HG03103 (cell line): Measurements from ENCODE around the gene GSE1.

Experiments used
- ATAC-seq: cut with Tn5 transposase; IDR thresholded peaks from one replicate; pipeline ENCODE4 v1.9.1; 2021; ENCODE audit warnings: low read depth; ENCODE audit not compliant: unreplicated experiment

Gene GSE1

DNA sequence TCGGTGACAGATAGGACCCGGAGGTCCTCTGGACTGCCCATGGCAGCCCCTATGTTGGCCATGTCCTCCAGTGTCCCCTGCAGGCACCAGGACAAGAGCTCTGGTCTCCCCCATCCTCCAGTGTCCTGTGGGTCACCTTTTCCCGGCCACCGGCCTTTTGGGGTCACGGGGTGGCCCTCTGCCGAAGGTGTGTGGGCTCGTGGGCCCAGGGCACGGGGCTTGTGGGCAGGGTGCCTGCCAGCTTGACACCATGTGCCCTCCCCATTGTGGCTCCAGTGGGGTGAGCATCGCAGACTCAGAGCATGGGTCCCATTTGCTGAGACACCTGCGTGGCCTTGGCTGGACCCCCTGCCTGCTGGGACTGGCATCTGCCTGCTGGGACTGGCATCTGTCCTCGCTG, 18.1 kb downstream of the GSE1 start:
- ATAC-seq: no peak

- no peak for ATAC-seq
These were observed 18.8 kb downstream of the GSE1 start for GRCh38 chr16:85631802-85632393.

DNA sequence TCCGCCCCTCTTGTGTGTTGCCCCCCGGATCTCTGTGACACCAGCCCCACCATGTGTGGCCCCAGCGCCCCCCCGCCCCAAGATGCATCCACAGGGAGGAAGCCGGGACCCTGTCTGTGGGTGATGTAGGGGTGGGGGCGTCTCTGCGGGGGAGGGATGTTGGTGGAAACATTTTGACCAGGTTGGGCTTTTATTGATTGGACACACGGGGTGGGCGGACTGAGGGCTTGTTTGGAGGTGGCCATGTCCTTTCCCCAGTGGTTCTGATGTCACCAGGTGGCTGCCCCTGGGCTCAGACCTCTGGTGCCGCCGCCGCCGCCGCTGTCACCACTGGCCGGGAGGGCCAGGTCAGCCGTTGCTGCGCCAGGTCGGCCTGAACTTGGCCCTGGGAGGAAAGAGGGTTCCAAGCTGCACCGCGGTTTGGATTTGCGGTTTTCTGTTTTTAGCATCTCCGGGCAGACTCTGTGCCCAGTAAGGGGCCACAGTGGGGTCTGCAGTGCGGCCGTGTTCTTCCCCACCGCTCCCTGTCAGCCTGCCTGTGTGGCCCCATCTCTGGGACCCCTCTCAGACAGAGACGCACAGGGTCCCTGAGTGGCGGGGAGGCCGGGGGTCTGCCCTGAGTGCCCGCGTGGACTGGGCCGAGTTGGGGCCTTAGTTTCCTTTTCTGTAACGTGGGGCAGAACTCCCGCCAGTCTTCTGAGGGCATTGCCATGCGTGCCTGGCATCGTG, 19.8 kb downstream of the GSE1 start:
- no peak for ATAC-seq

GRCh38 chr16:85633438-85633743, 20.3 kb downstream of the GSE1 start:
- no peak for ATAC-seq

- ATAC-seq: no peak
These were observed 20.8 kb downstream of the GSE1 start for GRCh38 chr16:85633888-85634287.

DNA sequence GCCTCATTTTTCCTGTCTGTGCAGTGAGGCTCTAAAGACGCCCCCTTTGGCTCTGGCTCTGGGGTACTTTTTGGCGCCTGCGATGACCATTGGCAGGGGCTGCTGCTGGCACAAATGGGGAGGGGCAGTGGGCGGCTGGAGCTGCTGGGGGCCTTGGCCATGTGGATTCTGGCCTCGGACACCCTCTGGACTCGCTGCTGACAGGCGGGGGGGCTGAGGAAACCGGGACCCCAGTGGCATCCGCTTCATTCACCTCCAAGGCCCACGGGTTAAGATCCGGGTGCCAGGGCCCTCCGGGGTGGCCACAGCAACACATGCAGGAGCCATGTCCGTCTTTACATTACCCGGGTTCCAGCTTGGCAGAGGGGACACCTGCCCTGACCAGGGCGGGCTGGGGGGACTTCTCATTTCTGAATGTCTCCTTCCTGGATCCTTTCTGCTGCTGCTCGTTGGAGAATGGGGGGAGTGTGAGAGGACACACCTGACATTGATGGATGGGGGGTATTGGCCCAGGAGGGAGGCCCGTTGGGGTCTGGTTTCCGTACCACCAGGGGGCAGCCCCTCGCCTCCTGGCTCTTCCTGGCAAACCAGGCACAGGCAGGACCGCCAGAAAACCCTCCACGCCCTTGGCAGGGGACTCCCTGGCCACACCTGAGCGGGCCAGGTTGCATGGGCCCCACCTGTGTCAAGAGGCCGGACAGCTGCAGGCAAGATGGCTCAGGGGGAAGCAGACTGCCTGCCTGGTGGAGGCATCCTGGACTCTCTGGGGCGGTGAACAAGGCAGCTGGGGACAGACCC, 21.8 kb downstream of the GSE1 start:
- no peak for ATAC-seq

DNA sequence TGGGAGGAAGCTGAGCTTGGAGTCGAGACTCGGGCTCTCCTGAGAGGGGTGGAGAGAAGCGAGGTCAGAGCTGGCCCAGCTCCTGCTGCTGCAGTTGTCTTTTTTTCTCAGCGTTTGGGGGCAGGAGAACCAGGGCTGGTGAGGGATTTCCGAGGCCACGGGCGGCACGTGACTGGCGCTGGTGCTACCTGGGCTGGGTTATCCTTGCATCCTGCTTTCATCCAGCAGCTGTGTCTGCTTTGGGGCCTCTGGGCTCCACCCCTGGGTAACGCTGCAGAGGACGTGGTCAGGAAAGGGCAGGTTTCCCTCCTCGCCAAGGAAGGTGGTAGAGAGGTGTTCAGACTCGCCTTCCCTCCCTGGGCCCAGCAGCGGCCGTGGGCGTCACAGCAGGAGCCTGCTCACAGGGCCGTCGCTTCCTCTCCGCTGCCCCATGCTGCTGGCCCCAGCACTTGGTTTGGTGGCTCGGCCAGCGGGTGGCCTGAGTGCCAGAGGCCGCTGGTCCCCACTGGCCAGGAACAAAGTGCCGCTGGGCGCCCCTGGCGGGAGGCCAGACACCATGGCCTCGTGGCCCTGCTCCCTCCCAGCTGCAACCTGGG, 22.5 kb downstream of the GSE1 start:
- no peak for ATAC-seq

DNA sequence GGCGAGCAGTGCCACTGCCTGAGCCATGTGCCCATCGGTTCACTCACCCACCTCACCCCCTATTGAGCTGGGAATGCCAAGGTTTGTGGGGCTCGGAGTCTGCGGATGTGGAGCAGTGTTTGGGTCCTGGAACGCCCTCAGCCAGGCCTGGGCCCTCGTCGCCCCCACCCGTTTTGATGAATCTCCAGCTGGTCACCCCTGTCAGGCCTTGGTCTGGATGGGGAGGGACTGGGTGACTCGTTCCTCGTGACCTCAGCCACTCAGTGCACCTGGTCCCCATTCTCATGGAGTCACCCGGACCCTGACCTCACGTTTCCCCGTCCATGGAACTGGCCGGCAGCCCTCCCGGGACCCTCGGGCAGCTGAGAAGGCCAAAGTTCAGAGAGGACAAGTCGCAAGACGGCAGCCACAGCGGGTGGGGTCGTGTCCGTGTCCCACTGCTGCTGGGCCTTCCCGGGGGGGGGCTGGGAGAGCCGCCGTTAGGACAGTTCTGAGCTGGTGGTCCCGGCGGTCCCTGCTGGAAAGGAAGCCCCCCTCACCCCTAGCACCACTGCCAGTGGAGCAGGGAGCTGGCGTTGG, 23.2 kb downstream of the GSE1 start:
- no peak for ATAC-seq

DNA sequence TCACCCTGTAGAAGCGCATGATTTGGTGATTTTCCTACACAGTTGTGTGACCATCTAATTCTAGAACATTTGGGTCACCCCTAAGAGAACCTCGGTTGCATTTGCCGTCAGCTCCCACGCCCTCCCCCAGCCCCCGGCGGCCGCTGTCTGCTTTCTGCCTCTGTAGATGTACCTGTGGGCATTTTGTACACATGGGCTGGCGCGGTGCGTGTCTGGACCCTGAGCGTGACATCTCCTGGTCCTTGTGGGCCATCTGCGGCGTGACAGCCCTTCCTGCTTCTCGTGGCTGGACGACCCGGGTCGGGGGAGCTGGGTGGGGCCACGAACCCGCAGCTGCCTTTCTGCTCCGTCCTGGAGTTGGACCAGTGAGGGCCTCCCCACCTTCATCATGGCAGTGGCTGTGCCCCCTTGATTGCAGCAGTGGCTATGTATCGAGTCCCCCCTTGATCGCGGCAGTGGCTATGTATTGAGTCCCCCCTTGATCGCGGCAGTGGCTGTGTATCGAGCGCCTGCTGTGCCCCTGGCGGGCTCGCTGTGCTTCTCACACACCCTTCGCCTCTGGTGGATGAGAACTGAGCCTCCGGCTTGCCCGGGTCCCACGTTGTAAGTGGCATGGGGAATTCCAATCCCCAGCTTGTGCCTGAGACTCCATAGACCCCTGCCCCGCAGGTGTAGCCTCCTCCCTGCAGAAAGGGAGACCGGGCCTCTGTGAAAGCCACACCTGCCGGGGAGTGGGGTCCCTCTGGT, 24.1 kb downstream of the GSE1 start:
- no peak for ATAC-seq

DNA sequence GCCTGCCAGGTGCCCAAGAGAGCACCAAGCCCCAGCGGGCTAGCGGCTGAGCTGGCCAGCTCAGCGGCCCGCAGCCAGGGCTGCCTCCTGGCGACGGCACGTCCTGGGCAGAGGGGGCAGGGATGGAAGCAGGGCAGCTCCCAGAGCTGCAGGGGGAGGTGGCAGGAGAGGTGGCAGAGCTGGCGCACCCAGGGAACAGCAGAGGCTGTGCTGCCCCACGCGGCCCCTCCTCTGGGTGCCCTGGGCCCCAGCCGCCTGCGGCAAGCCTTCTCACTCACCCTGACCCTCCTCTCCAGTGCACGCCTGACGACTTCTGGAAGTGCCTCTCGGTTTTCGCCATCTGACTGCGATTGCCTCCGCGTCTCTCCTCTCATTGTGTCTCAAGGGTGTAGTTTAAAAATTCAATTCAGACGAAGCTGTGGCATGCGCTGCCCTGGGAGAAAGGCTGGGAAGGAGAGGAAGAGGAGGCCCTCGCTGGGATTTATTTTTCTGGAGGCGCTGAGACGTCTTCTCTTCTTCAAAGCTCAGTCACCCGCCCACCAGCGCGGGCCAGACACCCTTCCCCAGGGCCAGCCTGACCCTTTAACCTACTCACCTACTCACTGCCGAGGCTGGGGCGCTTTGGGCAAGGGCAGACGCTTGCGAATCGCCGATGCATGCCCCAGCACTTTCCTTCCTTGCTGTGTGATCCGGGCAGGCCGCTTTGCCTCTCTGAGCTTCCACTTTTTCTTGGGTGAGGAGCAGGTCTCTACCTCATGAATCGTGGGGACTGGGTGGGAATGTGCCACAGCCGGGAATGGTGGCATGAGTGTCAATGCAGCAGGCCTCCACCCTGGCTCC, 24.9 kb downstream of the GSE1 start:
- no peak for ATAC-seq

DNA sequence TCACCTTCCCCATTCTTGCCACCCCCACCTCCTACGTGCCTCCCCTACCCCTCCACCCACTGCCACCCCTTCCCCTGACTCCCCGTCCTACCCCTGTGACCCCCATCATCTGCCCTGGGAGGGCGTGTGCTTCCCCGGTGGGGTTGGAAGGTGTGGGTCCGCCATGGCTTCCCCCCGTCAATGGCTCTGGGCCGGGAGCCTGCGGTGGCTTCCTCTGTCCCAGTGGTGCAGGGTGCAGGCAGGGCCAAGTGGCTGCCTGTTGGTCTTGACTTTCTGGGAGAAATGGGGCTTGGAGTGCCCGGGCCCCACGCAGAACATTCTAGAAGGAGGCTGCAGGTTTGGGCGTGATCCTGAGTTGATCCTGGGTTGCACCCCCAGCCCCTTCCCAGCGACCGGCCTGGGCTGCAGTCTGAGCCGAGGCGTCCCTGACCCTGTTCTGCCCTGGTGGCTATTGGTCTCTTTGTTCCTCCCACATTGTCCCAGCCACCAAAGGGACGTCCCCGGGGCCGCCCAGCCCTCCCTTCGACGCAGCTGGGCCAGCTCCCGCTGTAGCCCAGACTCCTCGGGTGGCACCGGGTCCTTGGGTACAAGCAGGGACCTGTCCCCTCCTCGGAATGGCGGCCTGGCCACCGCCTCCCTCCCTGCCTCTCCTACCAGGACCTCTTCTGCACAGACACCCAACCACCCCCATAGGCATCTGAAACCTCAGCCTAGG, 25.7 kb downstream of the GSE1 start:
- no peak for ATAC-seq

GRCh38 chr16:85639529-85640253, 26.6 kb downstream of the GSE1 start:
- no peak for ATAC-seq

GRCh38 chr16:85640254-85640558, 27.1 kb downstream of the GSE1 start:
- ATAC-seq: no peak

DNA sequence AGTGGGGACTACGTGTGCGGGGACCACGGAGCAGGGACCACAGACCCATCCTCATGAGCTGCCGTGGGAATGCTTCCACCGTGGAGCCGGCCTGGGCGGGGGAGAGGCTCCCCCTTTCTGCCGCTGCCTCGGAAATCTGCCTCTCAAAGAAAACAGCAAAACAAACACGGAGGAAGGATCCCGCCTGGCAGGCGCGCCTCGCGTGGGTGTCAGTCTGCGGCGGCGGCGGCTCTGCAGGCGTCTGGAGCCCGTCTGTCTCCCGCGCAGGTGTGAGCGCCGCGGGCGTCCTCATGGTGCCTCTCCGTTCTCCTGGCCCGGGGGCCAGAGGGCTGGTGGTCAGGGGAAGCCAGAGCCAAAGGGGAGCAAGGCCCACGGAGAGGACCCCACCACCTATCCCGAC, 27.5 kb downstream of the GSE1 start:
- no peak for ATAC-seq

- ATAC-seq: no peak
These were observed 28.2 kb downstream of the GSE1 start for GRCh38 chr16:85641305-85641704.

DNA sequence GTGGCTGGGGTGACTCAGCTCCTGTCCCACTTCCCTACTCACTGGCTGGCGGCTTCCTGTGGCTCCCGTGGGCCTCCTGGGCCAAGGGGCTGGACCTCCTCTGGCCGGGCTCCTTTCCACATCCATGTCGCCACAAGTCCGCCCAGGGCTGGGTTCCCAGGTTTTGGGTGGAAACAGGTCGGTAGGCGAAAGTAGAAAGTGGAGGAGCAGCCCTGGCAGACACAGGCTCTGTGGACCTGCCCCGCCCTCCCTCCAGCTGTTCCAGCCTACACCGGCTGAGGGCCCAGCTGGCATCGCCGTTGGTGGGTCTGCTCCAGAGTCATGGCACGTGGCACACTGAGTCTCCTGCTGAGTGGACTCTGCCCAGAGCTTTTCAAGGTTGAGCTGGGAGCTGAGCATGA, 28.7 kb downstream of the GSE1 start:
- no peak for ATAC-seq

DNA sequence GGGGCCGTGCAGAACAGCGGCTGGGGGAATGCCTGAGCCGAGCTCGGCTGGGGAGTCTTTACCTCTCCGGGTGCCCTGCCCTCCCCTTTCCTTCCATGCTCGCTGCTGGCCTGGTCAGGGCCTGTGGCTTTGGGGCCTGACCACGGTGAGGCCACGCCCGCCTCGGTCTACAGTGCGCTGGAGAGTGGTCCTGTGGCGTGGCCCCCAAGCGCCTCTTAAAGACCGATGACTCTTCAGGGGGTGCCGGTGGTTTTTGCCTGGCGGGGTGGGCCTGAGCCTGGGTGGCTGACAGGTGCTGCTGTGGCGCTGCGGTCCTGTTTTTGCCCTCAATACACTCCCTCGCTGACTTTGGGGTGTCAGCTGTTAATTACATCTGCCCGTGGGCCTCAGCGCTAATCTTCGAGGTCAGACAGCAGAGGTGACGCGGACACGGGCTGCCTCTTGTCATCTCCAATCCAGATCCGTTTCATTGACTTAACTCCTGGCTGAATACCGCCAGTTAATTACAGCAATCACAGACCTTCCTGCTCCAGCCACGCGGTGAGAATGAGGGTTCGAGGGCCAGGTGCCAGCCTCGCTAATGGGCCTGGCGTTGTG, 29.7 kb downstream of the GSE1 start:
- ATAC-seq: no peak

DNA sequence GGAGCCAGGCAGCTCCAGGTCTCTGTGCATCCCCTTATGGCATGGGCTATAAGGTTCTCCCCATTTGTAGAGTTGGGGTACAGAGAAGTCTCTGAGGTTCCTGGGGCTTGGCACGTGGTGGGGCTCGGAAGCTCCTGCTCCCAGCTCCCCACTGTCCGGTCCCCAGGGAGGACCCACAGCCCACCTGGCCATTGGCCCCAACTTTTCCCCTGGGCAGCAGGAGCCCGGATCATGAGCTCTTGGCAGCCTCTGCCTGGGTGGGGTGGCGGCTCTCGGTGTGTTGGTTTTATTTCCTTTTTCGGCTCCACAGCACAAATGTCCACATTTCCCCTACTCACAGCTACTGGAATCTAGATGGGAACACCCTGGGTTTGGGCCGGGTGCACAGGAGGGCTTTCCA, 30.5 kb downstream of the GSE1 start:
- no peak for ATAC-seq
